MCF 10A (cell line): ENCODE measurements around the gene MIPOL1. TPM values are rescaled to one million over a fixed set of nuclear protein-coding genes. Genes with fewer than 3 reads are reported as not detected.
A peak's percentile ranks its signal among the peaks of the same experiment; 100 is the strongest.
"Not testable (repeated sequence)": the region's sequence is repeated elsewhere in the genome, so short reads cannot be mapped to it uniquely, and the experiment has no call there.

ENCODE experiments used
- BruUV-seq: library from RNA; stranded (reverse); fragments of 400-500 nt; replicated peaks from 2 replicates; lab custom pipeline; 2021; lab: Mats Ljungman, UMichigan
- CTCF ChIA-PET: fragments of 300-600 bp; sonication (Branson Sonifier 250); formaldehyde crosslinking; extraction: SDS; loops from one replicate; lab custom pipeline; 2021; ENCODE audit warnings: antibody characterized with exemption, inconsistent platforms; lab: Yijun Ruan, JAX
- POLR2A ChIA-PET: fragments of 300-600, 350-650 bp; sonication (Branson Sonifier 250); formaldehyde crosslinking; extraction: SDS; loops from one replicate; lab custom pipeline; 2020; ENCODE audit warnings: antibody characterized with exemption, inconsistent platforms; lab: Yijun Ruan, JAX
- DNase-seq: peaks from one replicate; pipeline ENCODE4 v3.0.0-alpha.2; 2018; ENCODE audit not compliant: unreplicated experiment
- H3K27ac Mint-ChIP-seq: one replicate; pipeline ENCODE4 v1.8.0; 2022; ENCODE audit warnings: mild to moderate bottlenecking, low read depth, mixed read lengths; ENCODE audit not compliant: unreplicated experiment
- H3K27me3 Mint-ChIP-seq: one replicate; pipeline ENCODE4 v1.8.0; 2022; ENCODE audit warnings: mixed read lengths; ENCODE audit not compliant: insufficient read depth, unreplicated experiment
- H3K36me3 Mint-ChIP-seq: one replicate; pipeline ENCODE4 v1.8.0; 2022; ENCODE audit warnings: mild to moderate bottlenecking, moderate library complexity, mixed read lengths; ENCODE audit not compliant: insufficient read depth, unreplicated experiment
- H3K4me1 Mint-ChIP-seq: one replicate; pipeline ENCODE4 v1.8.0; 2022; ENCODE audit warnings: mixed read lengths; ENCODE audit not compliant: insufficient read depth, unreplicated experiment
- H3K4me3 Mint-ChIP-seq: one replicate; pipeline ENCODE4 v1.8.0; 2022; ENCODE audit warnings: mild to moderate bottlenecking, moderate library complexity, mixed read lengths; ENCODE audit not compliant: unreplicated experiment
- H3K9me3 Mint-ChIP-seq: one replicate; pipeline ENCODE4 v1.8.0; 2022; ENCODE audit warnings: mixed read lengths; ENCODE audit not compliant: unreplicated experiment
- intact Hi-C: fragments of 100-400 bp; cut with micrococcal nuclease; formaldehyde crosslinking; loops from 2 replicates; pipeline ENCODE4 v1.14.1; 2022
- total RNA-seq: library from RNA; stranded (reverse); gene quantifications from 2 replicates; pipeline ENCODE4 v1.2.3, GENCODE V29; 2022
- TF ChIP-seq, protein P1 (sequence below): fragments of 200-600 bp; IDR thresholded peaks from one replicate; pipeline ENCODE4 v1.8.0; 2022; ENCODE audit warnings: antibody characterized with exemption, mild to moderate bottlenecking; ENCODE audit not compliant: unreplicated experiment

MIPOL1 gene
- total RNA-seq, 1 experiment from 2014 or later, result 16.3 TPM

GRCh38 chr14:37285220-37285619 lies 87.5 kb downstream of the MIPOL1 start:
- peaks cover 9% of the 10 kb centered on the region for H3K36me3 Mint-ChIP-seq
- no peaks in the 10 kb centered on the region for H3K9me3 Mint-ChIP-seq
- intact Hi-C loops, result no loop called here
- ChIA-PET CTCF (no interaction called here), POLR2A (no interaction called here)
- no peak for DNase-seq
- no peaks in the 10 kb centered on the region for H3K4me1 Mint-ChIP-seq
- BruUV-seq, result no TSS peak
- H3K27me3 Mint-ChIP-seq, result no peaks in the 10 kb centered on the region
- no peak overlapping the region for H3K4me3 Mint-ChIP-seq
- no peak overlapping the region for H3K27ac Mint-ChIP-seq
- TF ChIP-seq, protein P1, sequence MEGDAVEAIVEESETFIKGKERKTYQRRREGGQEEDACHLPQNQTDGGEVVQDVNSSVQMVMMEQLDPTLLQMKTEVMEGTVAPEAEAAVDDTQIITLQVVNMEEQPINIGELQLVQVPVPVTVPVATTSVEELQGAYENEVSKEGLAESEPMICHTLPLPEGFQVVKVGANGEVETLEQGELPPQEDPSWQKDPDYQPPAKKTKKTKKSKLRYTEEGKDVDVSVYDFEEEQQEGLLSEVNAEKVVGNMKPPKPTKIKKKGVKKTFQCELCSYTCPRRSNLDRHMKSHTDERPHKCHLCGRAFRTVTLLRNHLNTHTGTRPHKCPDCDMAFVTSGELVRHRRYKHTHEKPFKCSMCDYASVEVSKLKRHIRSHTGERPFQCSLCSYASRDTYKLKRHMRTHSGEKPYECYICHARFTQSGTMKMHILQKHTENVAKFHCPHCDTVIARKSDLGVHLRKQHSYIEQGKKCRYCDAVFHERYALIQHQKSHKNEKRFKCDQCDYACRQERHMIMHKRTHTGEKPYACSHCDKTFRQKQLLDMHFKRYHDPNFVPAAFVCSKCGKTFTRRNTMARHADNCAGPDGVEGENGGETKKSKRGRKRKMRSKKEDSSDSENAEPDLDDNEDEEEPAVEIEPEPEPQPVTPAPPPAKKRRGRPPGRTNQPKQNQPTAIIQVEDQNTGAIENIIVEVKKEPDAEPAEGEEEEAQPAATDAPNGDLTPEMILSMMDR, result no peak

GRCh38 chr14:37289688-37290087 lies 92.0 kb downstream of the MIPOL1 start:
- DNase-seq, result no peak
- Mint-ChIP-seq H3K9me3 (peaks cover 6% of the 10 kb centered on the region), H3K27ac (no peak overlapping the region), H3K4me1 (no peaks in the 10 kb centered on the region), H3K36me3 (peaks cover 11% of the 10 kb centered on the region), H3K27me3 (no peaks in the 10 kb centered on the region), H3K4me3 (no peak overlapping the region)
- ChIA-PET POLR2A (no interaction called here), CTCF (interaction anchor here (0.7 kb wide), 1 partner anchor 585 kb away, joined by 3 read pairs; no protein-coding TSS in a partner anchor)
- TF ChIP-seq, protein P1, result no peak
- BruUV-seq, result no TSS peak
- intact Hi-C loops, result no loop called here

DNA sequence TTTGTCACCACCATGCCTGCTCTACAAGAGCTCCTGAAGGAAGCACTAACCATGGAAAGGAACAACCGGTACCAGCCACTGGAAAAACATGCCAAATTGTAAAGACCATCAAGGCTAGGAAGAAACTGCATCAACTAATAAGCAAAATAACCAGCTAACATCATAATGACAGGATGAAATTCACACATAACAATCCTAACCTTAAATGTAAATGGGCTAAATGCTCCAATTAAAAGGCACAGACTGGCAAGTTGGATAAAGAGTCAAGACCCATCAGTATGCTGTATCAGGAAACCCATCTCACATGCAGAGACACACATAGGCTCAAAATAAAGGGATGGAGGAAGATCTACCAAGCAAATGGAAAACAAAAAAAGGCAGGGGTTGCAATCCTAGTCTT lies 97.5 kb downstream of the MIPOL1 start:
- H3K27me3 Mint-ChIP-seq, intact Hi-C loops, H3K27ac Mint-ChIP-seq, H3K4me3 Mint-ChIP-seq, H3K9me3 Mint-ChIP-seq, BruUV-seq, H3K4me1 Mint-ChIP-seq, H3K36me3 Mint-ChIP-seq, CTCF ChIA-PET, POLR2A ChIA-PET, DNase-seq: not testable (repeated sequence)

- Mint-ChIP-seq H3K27me3 (no peaks in the 10 kb centered on the region), H3K27ac (no peak overlapping the region), H3K4me3 (no peak overlapping the region), H3K9me3 (no peaks in the 10 kb centered on the region), H3K36me3 (peaks cover 19% of the 10 kb centered on the region), H3K4me1 (no peaks in the 10 kb centered on the region)
- DNase-seq, result no peak
- no TSS peak for BruUV-seq
- ChIA-PET CTCF (interaction anchor here (0.6 kb wide), 1 partner anchor 67 kb away, joined by 3 read pairs; no protein-coding TSS in a partner anchor), POLR2A (no interaction called here)
- intact Hi-C loops, result no loop called here
- TF ChIP-seq, protein P1, result no peak
Observed at GRCh38 chr14:37311252-37311651, 113.5 kb downstream of the MIPOL1 start.

DNA sequence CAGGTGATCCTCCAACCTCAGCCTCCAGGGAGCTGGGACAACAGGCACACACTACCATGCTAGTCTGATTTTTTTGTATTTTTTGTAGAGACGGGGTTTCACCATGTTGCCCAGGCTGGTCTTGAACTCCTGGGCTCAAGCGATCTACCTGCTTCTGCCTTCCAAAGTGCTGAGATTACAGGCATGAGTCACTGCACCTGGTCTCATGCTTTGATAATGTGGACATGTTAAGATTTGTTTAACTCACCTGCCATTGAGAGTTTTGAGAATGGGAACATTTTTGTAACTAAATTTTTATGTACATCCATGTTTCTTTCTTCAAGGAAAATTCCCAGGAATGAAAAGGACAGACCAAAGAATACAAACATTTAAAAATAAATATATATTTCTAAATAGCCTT lies 121.2 kb downstream of the MIPOL1 start:
- Mint-ChIP-seq H3K9me3 (no peaks in the 10 kb centered on the region), H3K27ac (no peak overlapping the region), H3K27me3 (no peaks in the 10 kb centered on the region), H3K4me3 (no peak overlapping the region), H3K4me1 (peaks cover 6% of the 10 kb centered on the region), H3K36me3 (peaks cover 13% of the 10 kb centered on the region)
- intact Hi-C loops, result no loop called here
- BruUV-seq, result no TSS peak
- DNase-seq, result peak; percentile 11
- CTCF ChIA-PET, result no interaction called here
- TF ChIP-seq, protein P1, result no peak
- POLR2A ChIA-PET, result no interaction called here
